ENCODE data around the gene GNL2. TPM values are rescaled to one million over a fixed set of nuclear protein-coding genes. Genes with fewer than 3 reads are reported as not detected.

The GNL2 gene
- total and polyA plus RNA-seq, 4 donors, result 14.8 to 29.2 (median 21.3) TPM

GRCh38 chr1:37634244-37634991 lies 38.7 kb upstream of the GNL2 start, which contains the start of gene RSPO1:
RSPO1 (minus strand) TSS chr1:37634892; CDS start chr1:37629661, 5,231 bp downstream.
- no peak for DNase-seq (ENCODE audit: low spot score)
- Histone ChIP-seq H3K27ac (ENCODE audit: low read depth in 1 of 2, low read length in 2 of 2) (no peak within 1 kb of the TSS), H3K4me3 (ENCODE audit: low read depth in 1 of 3, low read length in 3 of 3) (peak within 1 kb of the TSS in 1 of 3 donors; percentile 5), H3K9me3 (ENCODE audit: control insufficient read depth in 4 of 4, low read length in 3 of 4) (no peaks in the 10 kb centered on the region), H3K36me3 (ENCODE audit: control insufficient read depth in 4 of 4, insufficient read depth in 3 of 4, low read depth in 1 of 4, low read length in 3 of 4) (no peaks in the 10 kb centered on the region), H3K4me1 (ENCODE audit: control insufficient read depth in 4 of 4, insufficient read depth in 4 of 4, low read length in 3 of 4) (peaks cover 0 to 14% (median 8%) of the 10 kb centered on the region in 4 donors), H3K27me3 (ENCODE audit: control insufficient read depth in 4 of 4, insufficient read depth in 4 of 4, low read length in 3 of 4) (peaks cover 0 to 18% (median 14%) of the 10 kb centered on the region in 4 donors), H3K9ac (ENCODE audit: low read depth in 1 of 2, low read length in 2 of 2) (no peak within 1 kb of the TSS)
- 2% methylated on average over 72 of the region's 72 CpGs for whole genome bisulfite sequencing
- TF ChIP-seq HNF4G (IDR thresholded peaks at IDR 0.05) (no peak), FOXA1 (IDR thresholded peaks at IDR 0.05) (no peak), RXRA (IDR thresholded peaks at IDR 0.05) (no peak), EGR1 (IDR thresholded peaks at IDR 0.05; ENCODE audit: low read depth in 2 of 2) (no peak)

DNA sequence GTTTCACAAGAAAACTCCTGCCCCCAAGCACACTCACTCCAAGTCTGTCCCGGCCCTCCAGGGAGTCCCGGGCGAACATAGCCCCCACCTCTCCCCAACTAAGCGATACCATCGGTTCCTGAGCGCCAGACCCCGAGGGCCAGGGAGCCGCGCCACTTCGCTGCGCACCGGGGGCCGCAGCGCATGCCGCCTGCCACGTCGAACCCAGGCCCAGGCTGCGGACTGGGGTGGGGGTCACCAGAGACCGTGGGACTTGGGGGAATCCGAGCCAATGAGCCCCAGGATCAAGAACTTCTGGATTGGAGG lies 38.2 kb upstream of the GNL2 start:
- WGBS, result 5% methylated on average over 20 of the region's 20 CpGs
- Histone ChIP-seq H3K27me3 (ENCODE audit: control insufficient read depth in 4 of 4, insufficient read depth in 4 of 4, low read length in 3 of 4) (peaks cover 0 to 18% (median 15%) of the 10 kb centered on the region in 4 donors), H3K27ac (ENCODE audit: low read depth in 1 of 2, low read length in 2 of 2) (no peak overlapping the region), H3K4me3 (ENCODE audit: low read depth in 1 of 3, low read length in 3 of 3) (no peak overlapping the region), H3K9ac (ENCODE audit: low read depth in 1 of 2, low read length in 2 of 2) (no peak overlapping the region), H3K36me3 (ENCODE audit: control insufficient read depth in 4 of 4, insufficient read depth in 3 of 4, low read depth in 1 of 4, low read length in 3 of 4) (no peaks in the 10 kb centered on the region), H3K9me3 (ENCODE audit: control insufficient read depth in 4 of 4, low read length in 3 of 4) (no peaks in the 10 kb centered on the region), H3K4me1 (ENCODE audit: control insufficient read depth in 4 of 4, insufficient read depth in 4 of 4, low read length in 3 of 4) (peaks cover 0 to 14% (median 8%) of the 10 kb centered on the region in 4 donors)
- TF ChIP-seq YY1 (IDR thresholded peaks at IDR 0.05), result no peak
- no peak for TF ChIP-seq FOXA2 (IDR thresholded peaks at IDR 0.05)
- TF ChIP-seq HNF4G (IDR thresholded peaks at IDR 0.05), result no peak
- DNase-seq (ENCODE audit: low spot score), result no peak

GRCh38 chr1:37633040-37633937 lies 37.6 kb upstream of the GNL2 start:
- no peak overlapping the region for H3K4me3 ChIP-seq (ENCODE audit: low read depth in 1 of 3, low read length in 3 of 3)
- peaks cover 0 to 14% (median 8%) of the 10 kb centered on the region in 4 donors for H3K4me1 ChIP-seq (ENCODE audit: control insufficient read depth in 4 of 4, insufficient read depth in 4 of 4, low read length in 3 of 4)
- H3K27me3 ChIP-seq (ENCODE audit: control insufficient read depth in 4 of 4, insufficient read depth in 4 of 4, low read length in 3 of 4), result peaks cover 0 to 18% (median 15%) of the 10 kb centered on the region in 4 donors
- DNase-seq (ENCODE audit: low spot score), result no peak
- 8% methylated on average over 31 of the region's 31 CpGs for WGBS
- no peak overlapping the region for H3K27ac ChIP-seq (ENCODE audit: low read depth in 1 of 2, low read length in 2 of 2)
- H3K9ac ChIP-seq (ENCODE audit: low read depth in 1 of 2, low read length in 2 of 2), result no peak overlapping the region
- TF ChIP-seq, protein P1, sequence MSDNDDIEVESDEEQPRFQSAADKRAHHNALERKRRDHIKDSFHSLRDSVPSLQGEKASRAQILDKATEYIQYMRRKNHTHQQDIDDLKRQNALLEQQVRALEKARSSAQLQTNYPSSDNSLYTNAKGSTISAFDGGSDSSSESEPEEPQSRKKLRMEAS (IDR thresholded peaks at IDR 0.05), result no peak
- TF ChIP-seq, protein P2, sequence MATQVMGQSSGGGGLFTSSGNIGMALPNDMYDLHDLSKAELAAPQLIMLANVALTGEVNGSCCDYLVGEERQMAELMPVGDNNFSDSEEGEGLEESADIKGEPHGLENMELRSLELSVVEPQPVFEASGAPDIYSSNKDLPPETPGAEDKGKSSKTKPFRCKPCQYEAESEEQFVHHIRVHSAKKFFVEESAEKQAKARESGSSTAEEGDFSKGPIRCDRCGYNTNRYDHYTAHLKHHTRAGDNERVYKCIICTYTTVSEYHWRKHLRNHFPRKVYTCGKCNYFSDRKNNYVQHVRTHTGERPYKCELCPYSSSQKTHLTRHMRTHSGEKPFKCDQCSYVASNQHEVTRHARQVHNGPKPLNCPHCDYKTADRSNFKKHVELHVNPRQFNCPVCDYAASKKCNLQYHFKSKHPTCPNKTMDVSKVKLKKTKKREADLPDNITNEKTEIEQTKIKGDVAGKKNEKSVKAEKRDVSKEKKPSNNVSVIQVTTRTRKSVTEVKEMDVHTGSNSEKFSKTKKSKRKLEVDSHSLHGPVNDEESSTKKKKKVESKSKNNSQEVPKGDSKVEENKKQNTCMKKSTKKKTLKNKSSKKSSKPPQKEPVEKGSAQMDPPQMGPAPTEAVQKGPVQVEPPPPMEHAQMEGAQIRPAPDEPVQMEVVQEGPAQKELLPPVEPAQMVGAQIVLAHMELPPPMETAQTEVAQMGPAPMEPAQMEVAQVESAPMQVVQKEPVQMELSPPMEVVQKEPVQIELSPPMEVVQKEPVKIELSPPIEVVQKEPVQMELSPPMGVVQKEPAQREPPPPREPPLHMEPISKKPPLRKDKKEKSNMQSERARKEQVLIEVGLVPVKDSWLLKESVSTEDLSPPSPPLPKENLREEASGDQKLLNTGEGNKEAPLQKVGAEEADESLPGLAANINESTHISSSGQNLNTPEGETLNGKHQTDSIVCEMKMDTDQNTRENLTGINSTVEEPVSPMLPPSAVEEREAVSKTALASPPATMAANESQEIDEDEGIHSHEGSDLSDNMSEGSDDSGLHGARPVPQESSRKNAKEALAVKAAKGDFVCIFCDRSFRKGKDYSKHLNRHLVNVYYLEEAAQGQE (IDR thresholded peaks at IDR 0.05), result no peak
- TF ChIP-seq JUND (IDR thresholded peaks at IDR 0.05), result no peak
- no peak for TF ChIP-seq FOXA2 (IDR thresholded peaks at IDR 0.05)
- H3K36me3 ChIP-seq (ENCODE audit: control insufficient read depth in 4 of 4, insufficient read depth in 3 of 4, low read depth in 1 of 4, low read length in 3 of 4), result no peaks in the 10 kb centered on the region
- H3K9me3 ChIP-seq (ENCODE audit: control insufficient read depth in 4 of 4, low read length in 3 of 4), result no peaks in the 10 kb centered on the region

All from liver (tissue), 9 donors.